Fibroblast of lung (primary cell): ENCODE results near the gene RNPEP. TPM values are rescaled to one million over a fixed set of nuclear protein-coding genes. Genes with fewer than 3 reads are reported as not detected.

Source experiments
- DNase-seq, 2 donors: peaks; one replicate each; pipeline versions ENCODE4 v3.0.0 to v3.0.0-alpha.2; 2010; ENCODE audit warnings: low read depth in 2 of 2
- H2AFZ ChIP-seq: 2 replicates; pipeline ENCODE4 v1.5.1; 2012; ENCODE audit warnings: low read length, control low read depth, inconsistent platforms
- H3K27ac ChIP-seq: 2 replicates; pipeline ENCODE4 v1.5.1; 2011; ENCODE audit warnings: low read length, control low read depth; ENCODE audit not compliant: insufficient read depth
- H3K27me3 ChIP-seq: 2 replicates; pipeline ENCODE4 v1.5.1; 2011; ENCODE audit warnings: mild to moderate bottlenecking, low read length; ENCODE audit not compliant: control insufficient read depth, insufficient read depth
- H3K36me3 ChIP-seq: 2 replicates; pipeline ENCODE4 v1.5.1; 2011; ENCODE audit warnings: low read length; ENCODE audit not compliant: control insufficient read depth, insufficient read depth
- H3K4me1 ChIP-seq: 2 replicates; pipeline ENCODE4 v1.5.1; 2011; ENCODE audit warnings: low read length; ENCODE audit not compliant: control insufficient read depth, insufficient read depth; ENCODE audit errors: extremely low read depth
- H3K4me2 ChIP-seq: 2 replicates; pipeline ENCODE4 v1.5.1; 2011; ENCODE audit warnings: low read length, control low read depth; ENCODE audit not compliant: insufficient read depth; ENCODE audit errors: extremely low read depth
- H3K4me3 ChIP-seq, 4 experiments: fragments of 200-600 bp in 1 of 4; sonication (generic) in 1 of 4; replicated peaks in 1 of 4; 2 replicates each; pipeline ENCODE4 v1.5.1; 2011 to 2016; ENCODE audit warnings: low read length in 4 of 4, low read depth in 3 of 4, mild to moderate bottlenecking in 3 of 4, control low read depth in 2 of 4, inconsistent platforms in 1 of 4, mixed read lengths in 1 of 4; ENCODE audit not compliant: insufficient read depth in 1 of 4; ENCODE audit errors: control extremely low read depth in 1 of 4
- H3K79me2 ChIP-seq: 2 replicates; pipeline ENCODE4 v1.5.1; 2012; ENCODE audit warnings: mild to moderate bottlenecking, low read length, inconsistent platforms; ENCODE audit not compliant: control insufficient read depth, insufficient read depth
- H3K9ac ChIP-seq: 2 replicates; pipeline ENCODE4 v1.5.1; 2011; ENCODE audit warnings: mild to moderate bottlenecking, low read length, control low read depth; ENCODE audit not compliant: insufficient read depth
- H3K9me3 ChIP-seq: 2 replicates; pipeline ENCODE4 v1.5.1; 2012; ENCODE audit warnings: low read depth, low read length; ENCODE audit not compliant: control insufficient read depth, insufficient read depth
- H4K20me1 ChIP-seq: 2 replicates; pipeline ENCODE4 v1.5.1; 2011; ENCODE audit warnings: low read length; ENCODE audit not compliant: control insufficient read depth, insufficient read depth; ENCODE audit errors: extremely low read depth
- CTCF ChIP-seq, 2 donors: IDR thresholded peaks in 1 of 2; conservative IDR thresholded peaks in 1 of 2; 1 replicate in 1 of 2; 2 replicates in 1 of 2; pipeline ENCODE4 v1.5.1; 2011 to 2012; ENCODE audit warnings: low read length in 2 of 2, control low read depth in 1 of 2, inconsistent platforms in 1 of 2, low read depth in 1 of 2, mild to moderate bottlenecking in 1 of 2
- EZH2 ChIP-seq: IDR thresholded peaks from 2 replicates; pipeline ENCODE4 v1.5.1; 2012; ENCODE audit warnings: low read length, control low read depth, mild to moderate bottlenecking; ENCODE audit errors: missing control alignments
- polyA plus RNA-seq, 2 donors: library from polyadenylated mRNA; depleted of rRNA in 1 of 2; stranded (reverse) in 1 of 2; unstranded in 1 of 2; fragments of >200 nt; gene quantifications; 2 replicates each; pipeline ENCODE4 v1.2.1, GENCODE V29; 2011 to 2012; ENCODE audit warnings: missing spikeins in 1 of 2
- total RNA-seq: library from RNA; depleted of rRNA; stranded (reverse); fragments of >200 nt; gene quantifications from 2 replicates; pipeline ENCODE4 v1.2.1, GENCODE V29; 2014

RNPEP gene
- total and polyA plus RNA-seq, 2 donors (not counting 1 experiment from before 2014, with no cell fraction given) = 56.9 to 77.1 TPM

- H3K9ac ChIP-seq = no peak overlapping the region
- H3K27me3 ChIP-seq = peaks cover 7% of the 10 kb centered on the region
- no peak for DNase-seq
- TF ChIP-seq CTCF (conservative IDR thresholded peaks at IDR 0.05 in 1 of 2, IDR thresholded peaks at IDR 0.05 in 1 of 2; ENCODE audit: low read depth in 1 of 2, low read length in 2 of 2) = no peak
- no peak for TF ChIP-seq EZH2
- H3K4me1 ChIP-seq = no peaks in the 10 kb centered on the region
- no peaks in the 10 kb centered on the region for H3K9me3 ChIP-seq
- H3K4me2 ChIP-seq = no peak overlapping the region
- no peak overlapping the region for H2AFZ ChIP-seq
- no peak overlapping the region for H3K27ac ChIP-seq
- H3K36me3 ChIP-seq = no peaks in the 10 kb centered on the region
- H3K79me2 ChIP-seq = no peaks in the 10 kb centered on the region
- H3K4me3 ChIP-seq = no peak overlapping the region
- no peaks in the 10 kb centered on the region for H4K20me1 ChIP-seq
These were observed 32.6 kb downstream of the RNPEP start for GRCh38 chr1:202014915-202015661.

DNA sequence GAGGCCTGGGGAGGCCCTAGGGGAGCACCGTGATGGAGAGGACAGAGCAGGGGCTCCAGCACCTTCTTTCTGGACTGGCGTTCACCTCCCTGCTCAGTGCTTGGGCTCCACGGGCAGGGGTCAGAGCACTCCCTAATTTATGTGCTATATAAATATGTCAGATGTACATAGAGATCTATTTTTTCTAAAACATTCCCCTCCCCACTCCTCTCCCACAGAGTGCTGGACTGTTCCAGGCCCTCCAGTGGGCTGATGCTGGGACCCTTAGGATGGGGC lies 33.2 kb downstream of the RNPEP start:
- Histone ChIP-seq H3K9ac (no peak overlapping the region), H3K27me3 (peaks cover 7% of the 10 kb centered on the region), H2AFZ (no peak overlapping the region), H3K4me3 (no peak overlapping the region), H4K20me1 (no peaks in the 10 kb centered on the region), H3K4me2 (no peak overlapping the region), H3K79me2 (no peaks in the 10 kb centered on the region), H3K27ac (no peak overlapping the region), H3K9me3 (no peaks in the 10 kb centered on the region), H3K4me1 (no peaks in the 10 kb centered on the region), H3K36me3 (no peaks in the 10 kb centered on the region)
- DNase-seq = no peak
- TF ChIP-seq CTCF (conservative IDR thresholded peaks at IDR 0.05 in 1 of 2, IDR thresholded peaks at IDR 0.05 in 1 of 2; ENCODE audit: low read depth in 1 of 2, low read length in 2 of 2) (no peak), EZH2 (no peak)

GRCh38 chr1:202016022-202016810 lies 33.8 kb downstream of the RNPEP start:
- no peak for TF ChIP-seq EZH2
- TF ChIP-seq CTCF (conservative IDR thresholded peaks at IDR 0.05 in 1 of 2, IDR thresholded peaks at IDR 0.05 in 1 of 2; ENCODE audit: low read depth in 1 of 2, low read length in 2 of 2) = no peak
- peak; percentile 31 to 71 for DNase-seq
- H3K9me3 ChIP-seq = no peaks in the 10 kb centered on the region
- H3K4me1 ChIP-seq = no peaks in the 10 kb centered on the region
- peaks cover 7% of the 10 kb centered on the region for H3K27me3 ChIP-seq
- no peak overlapping the region for H3K9ac ChIP-seq
- H3K27ac ChIP-seq = no peak overlapping the region
- no peak overlapping the region for H3K4me2 ChIP-seq
- no peak overlapping the region for H2AFZ ChIP-seq
- H3K79me2 ChIP-seq = no peaks in the 10 kb centered on the region
- no peaks in the 10 kb centered on the region for H4K20me1 ChIP-seq
- no peak overlapping the region for H3K4me3 ChIP-seq
- H3K36me3 ChIP-seq = no peaks in the 10 kb centered on the region
